Measurements from ENCODE around the gene LNX1.

The LNX1 gene

DNA sequence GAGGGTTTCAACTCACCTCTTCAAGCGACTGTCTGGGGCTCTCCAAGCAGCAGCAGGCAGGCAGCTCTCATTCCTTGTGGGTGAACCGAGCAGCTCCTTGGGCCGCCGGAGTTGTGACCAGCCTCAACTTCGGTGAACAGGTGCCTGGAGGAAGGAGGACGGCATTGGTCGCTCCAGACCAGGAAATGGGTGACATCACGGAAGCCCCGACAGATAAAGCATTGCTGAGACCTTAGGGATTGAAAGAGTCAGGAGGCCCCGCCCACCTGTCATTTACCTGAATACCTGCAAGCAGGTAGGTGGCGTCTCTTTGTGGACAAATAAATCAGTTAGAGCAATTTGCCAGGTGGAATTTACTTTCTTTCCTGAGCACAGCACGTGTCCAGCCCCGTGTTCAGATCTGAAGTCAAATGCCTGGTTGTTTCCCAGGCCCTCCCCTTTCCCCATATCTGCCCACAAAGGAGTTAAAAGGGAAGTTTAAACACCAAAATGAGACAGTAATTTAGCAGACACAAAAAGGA lies at the start of gene LNX1:
LNX1 (minus strand) TSS at position 115 of the 521 bp plus-strand sequence. CDS start 17,484 bp downstream, outside the sequence.
- DNase-seq = peak; percentile 77

DNA sequence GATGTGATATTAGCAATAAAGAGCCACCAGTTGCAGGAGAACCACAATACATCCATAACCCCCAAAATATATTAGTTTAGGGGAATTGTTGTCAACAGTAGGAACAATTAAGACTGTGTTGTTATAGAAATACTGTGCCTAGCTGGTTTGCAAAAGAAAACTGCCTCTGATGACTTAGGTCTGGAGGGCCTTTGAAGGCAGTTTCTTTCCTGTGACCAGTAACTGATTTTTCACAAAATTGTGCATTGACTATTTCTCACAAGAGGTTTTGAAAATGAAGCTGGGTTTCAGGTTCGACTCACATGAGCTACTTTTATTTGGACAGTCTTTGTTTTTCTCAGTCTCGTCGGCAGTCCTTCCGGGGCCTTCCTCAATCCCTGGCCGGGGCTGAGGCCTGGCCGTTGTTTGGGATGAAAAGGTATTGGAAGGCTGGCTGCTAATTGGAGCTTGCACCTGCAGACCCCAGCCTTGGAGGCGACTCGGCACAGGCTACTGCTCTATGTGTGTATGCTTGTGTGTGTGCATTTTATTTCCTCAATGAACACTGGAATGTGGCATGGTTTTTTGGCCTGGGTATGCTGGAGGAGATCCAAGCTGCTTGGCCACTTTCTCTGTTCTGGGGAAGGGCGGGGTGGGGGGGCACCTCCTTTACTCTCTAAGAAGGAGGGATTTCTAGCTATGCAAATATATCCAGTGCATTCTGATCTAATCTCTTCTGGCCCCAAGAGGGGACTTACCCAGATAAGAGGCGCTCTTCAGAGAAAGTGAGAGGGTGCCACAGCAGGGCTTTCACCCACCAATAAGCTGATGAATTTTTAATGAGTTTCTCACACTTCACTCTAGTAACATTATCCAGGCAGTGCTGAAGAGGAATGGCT lies 49.5 kb upstream of the LNX1 start:
- DNase-seq = no peak

DNA sequence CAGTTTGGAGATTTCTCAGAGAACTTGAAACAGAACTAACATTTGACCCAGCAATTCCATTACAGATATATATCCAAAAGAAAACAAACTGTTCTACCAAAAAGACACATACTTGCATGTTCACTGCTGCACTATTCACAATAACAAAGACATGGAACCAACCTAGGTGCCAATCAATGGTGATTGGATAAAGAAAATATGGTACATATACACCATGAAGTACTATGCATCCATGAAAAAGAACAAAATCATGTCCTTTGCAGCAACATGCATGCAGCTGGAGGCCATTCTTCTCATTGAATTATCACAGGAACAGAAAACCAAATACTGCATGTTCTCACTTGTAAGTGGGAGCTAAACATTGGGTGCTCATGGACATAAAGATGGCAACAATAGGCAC lies 47.6 kb upstream of the LNX1 start:
- no peak for DNase-seq

DNA sequence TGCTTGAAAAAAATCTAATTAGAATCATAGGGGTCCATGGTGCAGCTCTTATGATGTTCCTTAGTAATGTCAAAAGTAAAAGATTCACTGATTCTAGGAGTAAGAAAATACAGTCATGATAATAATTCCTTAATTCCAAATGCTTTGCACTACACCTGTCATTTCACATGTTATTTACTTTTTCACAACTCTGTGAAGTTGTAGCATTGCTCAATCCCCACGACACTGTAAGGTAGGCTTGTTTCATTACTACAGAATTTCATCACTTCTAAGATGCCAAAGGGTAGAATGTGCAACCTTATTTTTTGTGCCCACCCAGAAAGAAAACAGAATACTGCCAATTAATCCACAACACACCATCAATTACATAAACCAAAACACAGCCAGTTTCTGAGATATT lies 46.1 kb upstream of the LNX1 start:
- no peak for DNase-seq

DNA sequence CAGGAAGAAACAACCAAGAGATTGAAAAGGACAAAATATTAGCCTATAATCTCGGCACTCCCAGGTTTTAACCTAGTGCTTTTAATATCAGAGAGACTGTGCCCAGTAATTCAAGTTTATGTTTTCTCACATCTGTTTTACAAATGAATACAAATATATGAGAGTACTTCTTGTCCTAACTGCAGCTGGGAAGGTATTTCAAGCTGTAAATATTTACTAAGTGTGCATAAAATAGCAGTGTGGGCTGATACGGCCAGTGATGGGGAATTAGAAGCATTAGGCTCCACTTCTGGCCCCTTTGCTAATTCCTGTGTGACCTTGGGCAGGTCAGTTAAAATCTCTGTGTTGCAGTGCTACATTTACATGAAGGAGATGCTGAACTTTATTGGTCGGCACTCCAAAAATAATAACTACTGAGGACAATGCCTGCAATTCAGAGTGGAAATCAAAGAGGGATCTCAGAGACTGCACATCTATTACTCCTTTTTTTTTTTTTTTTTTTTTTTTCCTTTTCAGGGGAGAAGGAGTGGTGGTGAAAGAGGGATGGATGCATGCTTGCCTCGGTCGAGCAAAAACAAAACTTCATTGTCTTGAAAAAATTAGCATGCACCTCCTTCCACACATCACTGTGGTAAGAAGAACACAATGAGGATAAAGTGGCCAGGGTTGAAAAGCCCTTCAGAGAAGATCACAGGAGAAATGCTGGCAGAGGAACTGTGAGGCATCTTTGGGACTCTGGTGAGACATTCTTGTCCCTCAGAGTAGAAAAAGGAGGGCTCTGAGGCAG lies 44.6 kb upstream of the LNX1 start:
- DNase-seq = no peak

DNA sequence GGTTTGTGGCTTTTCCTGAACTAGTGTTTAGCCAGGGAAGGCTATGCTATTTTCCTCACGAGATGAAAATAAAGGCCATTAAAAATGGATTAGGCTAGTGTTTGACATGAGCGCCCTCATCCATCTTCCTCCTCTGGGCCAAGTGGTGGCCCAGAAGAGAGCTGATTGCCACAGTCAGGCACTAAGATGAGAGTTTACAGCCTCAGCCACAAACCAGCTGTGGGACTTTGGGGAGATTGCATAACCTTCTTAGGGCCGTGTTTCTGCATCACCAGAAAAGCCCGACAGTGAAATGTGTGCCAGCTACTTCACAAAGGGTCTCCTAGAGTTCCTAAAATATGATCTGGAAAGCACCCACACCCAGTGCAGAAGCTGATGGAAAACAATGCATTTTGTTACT lies 42.3 kb upstream of the LNX1 start:
- DNase-seq = no peak

DNA sequence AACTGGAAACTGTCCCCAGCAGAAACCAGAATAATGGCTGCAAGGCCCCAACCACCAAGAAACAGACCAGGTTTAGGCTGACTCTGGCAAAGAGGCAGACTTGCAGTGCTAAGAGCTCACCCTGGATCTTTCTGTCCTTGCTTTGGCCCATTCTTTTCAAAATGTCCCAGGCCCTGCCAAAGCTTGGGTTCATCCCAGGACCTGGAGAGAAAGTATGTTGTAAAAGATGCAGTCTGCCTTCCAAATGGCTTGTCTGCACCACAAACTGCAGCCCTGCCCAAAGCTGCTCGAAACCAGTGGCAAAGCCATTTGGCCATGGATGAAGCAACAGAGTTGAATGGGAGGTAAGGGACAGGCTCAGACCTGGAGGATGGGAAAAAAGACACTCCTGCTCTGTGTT lies 38.0 kb upstream of the LNX1 start:
- DNase-seq = no peak

GRCh38 chr4:53626491-53626890 lies 35.2 kb upstream of the LNX1 start:
- DNase-seq = no peak

DNA sequence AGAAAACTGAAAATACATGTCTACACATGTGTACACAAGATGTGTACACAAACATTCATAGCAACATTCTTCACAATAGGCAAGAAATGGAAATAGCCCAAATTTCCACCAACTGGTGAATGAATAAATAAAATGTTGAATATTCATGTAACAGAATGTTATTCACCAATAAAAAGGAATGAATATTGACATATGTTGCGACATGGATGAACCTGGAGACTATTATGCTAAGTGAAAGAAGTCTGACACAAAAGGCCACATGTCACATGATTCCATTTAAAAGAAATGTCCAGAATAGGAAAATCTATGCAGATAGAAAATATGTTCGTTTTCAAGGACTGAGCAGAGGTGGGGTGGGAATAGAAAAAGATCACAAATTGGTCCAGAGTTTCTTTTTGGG lies 34.6 kb upstream of the LNX1 start:
- DNase-seq = no peak

GRCh38 chr4:53622739-53623151 lies 31.5 kb upstream of the LNX1 start:
- DNase-seq = no peak

- DNase-seq = no peak
Observed at GRCh38 chr4:53620956-53621355, 29.7 kb upstream of the LNX1 start.

DNA sequence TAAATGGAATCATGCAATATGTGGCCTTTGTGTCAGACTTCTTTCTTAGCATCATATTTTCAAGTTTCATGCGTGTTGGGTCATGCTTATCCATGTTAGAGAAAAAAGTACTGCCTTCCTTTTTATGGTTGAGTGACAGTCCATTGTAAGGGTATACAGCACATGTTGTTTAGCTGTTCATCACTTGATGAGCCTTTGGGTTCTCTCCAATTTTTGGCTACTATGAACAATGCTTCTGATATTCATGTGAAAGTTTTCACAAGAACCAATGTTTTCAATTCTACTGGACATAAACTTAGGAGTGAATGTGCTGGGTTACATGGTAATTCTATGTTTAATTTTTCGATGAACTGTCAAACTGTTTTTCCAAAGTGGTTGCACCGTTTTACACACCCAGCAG lies 28.1 kb upstream of the LNX1 start:
- DNase-seq = no peak

- no peak for DNase-seq
Observed at GRCh38 chr4:53618321-53618720, 27.0 kb upstream of the LNX1 start.

DNA sequence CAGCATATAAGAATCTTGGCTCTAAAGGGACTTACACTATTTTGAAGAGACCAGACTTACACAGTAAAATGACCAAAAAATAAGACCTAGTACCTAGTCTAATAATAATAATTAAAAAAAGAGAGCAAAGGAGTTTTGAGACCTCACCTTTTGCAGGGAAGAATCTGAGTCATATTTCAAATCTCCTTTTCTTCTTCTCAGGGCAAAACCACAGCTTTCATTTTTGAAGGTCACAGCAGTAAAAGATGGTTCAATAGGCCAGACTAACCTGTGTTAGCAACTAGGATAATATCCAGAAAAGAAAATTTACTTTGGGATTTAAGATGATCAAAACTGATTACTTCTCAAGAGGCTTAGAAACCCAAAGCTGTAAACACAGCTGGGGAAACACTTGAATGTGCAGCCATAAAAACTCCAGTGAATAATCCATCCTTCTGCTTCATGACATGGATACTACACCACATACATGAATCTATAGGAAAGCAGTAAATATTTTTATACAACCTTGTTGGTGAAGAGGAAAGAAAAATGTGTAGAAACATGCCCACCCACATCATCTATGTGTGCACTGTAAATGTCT lies 25.9 kb upstream of the LNX1 start:
- no peak for DNase-seq

DNA sequence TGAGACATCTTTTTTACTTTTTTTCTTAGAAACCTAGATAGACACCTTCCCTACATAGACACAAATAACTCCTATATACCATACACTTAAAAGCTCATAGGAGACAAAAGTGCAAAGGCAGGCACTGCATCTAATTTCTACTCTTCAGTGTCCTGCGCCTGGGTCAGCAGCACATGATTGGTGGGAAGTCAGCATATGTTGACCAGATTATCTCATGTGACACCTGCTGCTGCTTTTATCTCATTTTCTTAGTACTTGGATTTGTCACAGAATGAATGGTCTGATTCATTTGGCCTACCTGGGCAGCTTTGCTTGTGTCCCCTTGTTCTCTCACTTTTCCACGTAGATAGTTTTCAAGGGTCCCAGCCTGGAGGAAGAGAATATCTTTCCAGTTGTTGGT lies 24.9 kb upstream of the LNX1 start:
- DNase-seq = no peak

- DNase-seq = no peak
Observed at GRCh38 chr4:53614591-53614990, 23.3 kb upstream of the LNX1 start.

DNA sequence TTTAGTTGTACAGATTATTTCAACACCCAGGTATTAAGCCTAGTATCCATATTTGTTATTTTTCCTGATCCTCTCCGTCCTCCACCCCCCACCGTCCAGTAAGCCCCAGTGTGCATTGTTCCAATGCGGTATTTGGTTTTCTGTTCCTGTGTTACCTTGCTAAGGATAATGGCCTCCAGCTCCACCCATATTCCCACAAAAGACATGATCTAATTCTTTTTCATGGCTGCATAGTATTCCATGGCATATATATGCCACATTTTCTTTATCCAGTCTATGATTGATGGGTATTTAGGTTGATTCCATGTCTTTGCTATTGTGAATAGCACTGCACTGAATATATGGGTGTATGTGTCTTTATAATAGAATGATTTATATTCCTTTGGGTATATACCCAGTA lies 22.1 kb upstream of the LNX1 start:
- DNase-seq = no peak

GRCh38 chr4:53608649-53609048 lies 17.4 kb upstream of the LNX1 start:
- DNase-seq = no peak

DNA sequence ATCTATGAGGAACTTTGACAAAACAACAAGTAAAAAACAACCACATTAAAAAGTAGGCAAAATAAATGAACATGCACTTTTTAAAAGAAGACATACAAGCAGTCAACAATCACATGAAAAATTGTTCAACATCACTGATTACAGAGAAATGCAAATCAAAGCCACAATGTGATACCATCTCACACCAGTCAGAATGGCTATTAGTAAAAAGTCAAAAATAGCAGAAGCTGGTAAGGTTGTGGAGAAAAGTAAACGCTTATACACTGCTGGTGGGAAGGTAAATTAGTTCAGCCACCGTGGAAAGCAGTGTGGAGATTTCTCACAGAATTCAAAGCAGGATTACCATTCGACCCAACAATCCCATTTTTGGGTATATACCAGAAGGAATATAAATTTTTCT lies 17.0 kb upstream of the LNX1 start:
- no peak for DNase-seq

DNA sequence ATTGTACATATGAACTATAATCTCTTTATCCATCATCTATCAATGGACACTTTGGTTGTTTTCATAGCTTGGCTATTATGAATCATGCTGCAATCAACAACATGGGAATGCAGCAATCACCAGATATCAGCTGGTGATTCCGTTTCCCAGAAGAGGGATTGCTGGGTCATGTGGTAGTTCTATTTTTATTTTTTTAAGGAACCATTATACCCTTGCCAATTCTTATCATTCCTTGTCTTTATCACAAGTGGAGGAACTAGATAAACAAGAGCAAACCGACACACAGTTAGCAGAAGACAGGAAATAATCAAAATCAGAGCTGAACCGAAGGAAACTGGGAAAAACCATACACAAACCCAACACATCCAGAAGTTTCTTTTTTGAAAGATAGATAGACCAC lies 14.5 kb upstream of the LNX1 start:
- DNase-seq = no peak

DNA sequence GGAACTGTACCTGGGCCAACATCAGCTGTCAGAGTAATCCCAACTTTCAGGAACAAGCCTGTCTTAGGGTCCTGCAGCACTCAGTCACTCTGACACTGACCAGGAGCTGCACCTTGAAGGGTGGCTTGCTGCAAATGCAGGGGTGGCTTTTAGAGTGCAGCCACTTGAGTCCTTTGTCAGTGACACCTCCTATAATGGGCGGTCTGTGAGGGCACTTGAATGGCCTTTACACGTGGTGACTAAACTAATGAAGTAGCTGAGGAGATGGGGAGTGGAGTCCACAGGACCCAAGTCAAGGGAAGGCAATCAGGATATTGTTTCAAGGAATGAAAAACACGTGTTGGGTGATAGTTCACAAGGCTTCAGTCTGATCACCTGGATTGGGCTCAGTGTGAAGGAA lies 11.1 kb upstream of the LNX1 start:
- no peak for DNase-seq

- peak; percentile 11 for DNase-seq
Observed at GRCh38 chr4:53601251-53601764, 10.0 kb upstream of the LNX1 start.

DNA sequence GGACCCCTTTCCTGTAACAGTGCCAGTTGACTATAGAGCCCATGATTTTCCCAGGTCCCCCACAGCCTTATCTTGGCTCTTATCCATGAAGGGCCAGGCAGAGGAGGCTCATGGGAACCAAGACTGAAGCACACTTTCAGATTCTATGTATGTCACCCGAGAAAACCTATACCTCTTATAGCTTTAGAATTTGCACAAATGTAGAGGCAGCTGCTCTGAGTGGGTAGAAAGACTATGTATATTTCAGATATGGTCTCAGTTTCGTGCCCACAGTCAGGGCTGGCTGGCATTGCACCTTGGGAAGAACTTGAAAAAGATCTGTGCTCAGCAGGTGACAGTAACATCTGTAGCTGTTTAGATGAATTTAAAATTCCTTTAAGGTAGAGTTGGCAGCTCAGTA lies 8.3 kb upstream of the LNX1 start:
- no peak for DNase-seq

All from NCI-H1417 treated with DMSO at 0.1 percent for 48 hours (cell line).